WTC11 (cell line): ENCODE results near the gene SIRT3. TPM values are rescaled to one million over a fixed set of nuclear protein-coding genes. Genes with fewer than 3 reads are reported as not detected.
"Not testable (repeated sequence)": the region's sequence is repeated elsewhere in the genome, so short reads cannot be mapped to it uniquely, and the experiment has no call there.

ENCODE experiments used
- ATAC-seq: fragments of 200-7000 bp; cut with Tn5 transposase; 2 replicates; pipeline ENCODE4 v1.10.0; 2021; ENCODE audit warnings: mild to moderate bottlenecking, moderate library complexity
- CTCF ChIA-PET: fragments of 300-600 bp; sonication (Branson Sonifier 250); formaldehyde crosslinking; loops from one replicate; lab custom pipeline; 2021; ENCODE audit warnings: antibody characterized with exemption; lab: Charles Lee
- POLR2A ChIA-PET: fragments of 350-600 bp; sonication (Branson Sonifier 250); formaldehyde crosslinking; loops from one replicate; lab custom pipeline; 2021; ENCODE audit warnings: antibody characterized with exemption; lab: Charles Lee
- DNase-seq: peaks from one replicate; pipeline ENCODE4 v3.0.0; 2021; ENCODE audit warnings: low spot score
- H3K27ac Mint-ChIP-seq: 2 replicates; pipeline ENCODE4 v1.8.0; 2021; ENCODE audit warnings: mixed read lengths
- H3K27me3 Mint-ChIP-seq: 2 replicates; pipeline ENCODE4 v1.8.0; 2021; ENCODE audit warnings: low read depth, mild to moderate bottlenecking, moderate library complexity, mixed read lengths
- H3K36me3 Mint-ChIP-seq: 2 replicates; pipeline ENCODE4 v1.8.0; 2021; ENCODE audit warnings: mixed read lengths
- H3K4me1 Mint-ChIP-seq: 2 replicates; pipeline ENCODE4 v1.8.0; 2022; ENCODE audit warnings: mixed read lengths
- H3K4me3 Mint-ChIP-seq: 2 replicates; pipeline ENCODE4 v1.8.0; 2021; ENCODE audit warnings: mild to moderate bottlenecking, moderate library complexity, mixed read lengths
- H3K9me3 Mint-ChIP-seq: 2 replicates; pipeline ENCODE4 v1.8.0; 2021; ENCODE audit warnings: mixed read lengths
- ATF1 ChIP-seq: sonication (generic); formaldehyde crosslinking; IDR thresholded peaks from 2 replicates; pipeline ENCODE4 v1.8.1; 2023; ENCODE audit warnings: mild to moderate bottlenecking, moderate library complexity, missing genetic modification reagents
- CDX4 ChIP-seq: fragments of 250-450 bp; sonication (Bioruptor Pico); IDR thresholded peaks from 2 replicates; pipeline ENCODE4 v1.9.0; 2021; ENCODE audit warnings: moderate library complexity, mild to moderate bottlenecking, inconsistent platforms, borderline replicate concordance
- E2F1 ChIP-seq: sonication (generic); formaldehyde crosslinking; IDR thresholded peaks from 2 replicates; pipeline ENCODE4 v1.8.0; 2022; ENCODE audit warnings: mild to moderate bottlenecking, missing genetic modification reagents
- ETV6 ChIP-seq: sonication (generic); formaldehyde crosslinking; IDR thresholded peaks from 2 replicates; pipeline ENCODE4 v1.8.1; 2022; ENCODE audit warnings: mild to moderate bottlenecking, missing genetic modification reagents
- GABPB1 ChIP-seq: sonication (generic); formaldehyde crosslinking; IDR thresholded peaks from 2 replicates; pipeline ENCODE4 v1.8.1; 2023; ENCODE audit warnings: mild to moderate bottlenecking, missing genetic modification reagents
- HMGA2 ChIP-seq: fragments of 250-450 bp; sonication (Bioruptor Pico); IDR thresholded peaks from 2 replicates; pipeline ENCODE4 v1.4.0; 2021; ENCODE audit warnings: mild to moderate bottlenecking, moderate library complexity
- KAT7 ChIP-seq: sonication (generic); formaldehyde crosslinking; IDR thresholded peaks from 2 replicates; pipeline ENCODE4 v1.8.1; 2023; ENCODE audit warnings: missing genetic modification reagents, mild to moderate bottlenecking, borderline replicate concordance
- NR3C1 ChIP-seq: sonication (generic); formaldehyde crosslinking; conservative IDR thresholded peaks from 2 replicates; pipeline ENCODE4 v1.8.1; 2023; ENCODE audit warnings: low read depth, mild to moderate bottlenecking, missing genetic modification reagents
- PRDM15 ChIP-seq: sonication (generic); formaldehyde crosslinking; IDR thresholded peaks from 2 replicates; pipeline ENCODE4 v1.8.0; 2022; ENCODE audit warnings: missing genetic modification reagents
- PREB ChIP-seq: sonication (generic); formaldehyde crosslinking; IDR thresholded peaks from 2 replicates; pipeline ENCODE4 v1.8.1; 2022; ENCODE audit warnings: mild to moderate bottlenecking, missing genetic modification reagents, moderate library complexity, borderline replicate concordance
- PRRX2 ChIP-seq: fragments of 250-450 bp; sonication (Bioruptor Pico); IDR thresholded peaks from 2 replicates; pipeline ENCODE4 v1.8.0; 2021; ENCODE audit warnings: mild to moderate bottlenecking
- TCF7 ChIP-seq: sonication (generic); formaldehyde crosslinking; IDR thresholded peaks from 2 replicates; pipeline ENCODE4 v1.8.0; 2022; ENCODE audit warnings: mild to moderate bottlenecking, low read depth, missing genetic modification reagents, moderate library complexity
- ZBTB21 ChIP-seq: sonication (generic); formaldehyde crosslinking; IDR thresholded peaks from 2 replicates; pipeline ENCODE4 v1.8.1; 2023; ENCODE audit warnings: mild to moderate bottlenecking, missing genetic modification reagents, borderline replicate concordance
- ZNF121 ChIP-seq: sonication (generic); formaldehyde crosslinking; IDR thresholded peaks from 2 replicates; pipeline ENCODE4 v1.8.0; 2023; ENCODE audit warnings: missing genetic modification reagents
- ZNF219 ChIP-seq: sonication (generic); formaldehyde crosslinking; IDR thresholded peaks from 2 replicates; pipeline ENCODE4 v1.8.0; 2023; ENCODE audit warnings: missing genetic modification reagents, mild to moderate bottlenecking, borderline replicate concordance
- ZNF317 ChIP-seq: sonication (generic); formaldehyde crosslinking; IDR thresholded peaks from 2 replicates; pipeline ENCODE4 v1.8.1; 2023; ENCODE audit warnings: low read depth, mild to moderate bottlenecking, moderate library complexity, missing genetic modification reagents, borderline replicate concordance
- ZNF416 ChIP-seq: fragments of 250-450 bp; sonication (Bioruptor Pico); IDR thresholded peaks from 2 replicates; pipeline ENCODE4 v1.9.0; 2021; ENCODE audit warnings: mild to moderate bottlenecking, inconsistent platforms
- total RNA-seq: library from RNA; stranded (reverse); gene quantifications from 3 replicates; pipeline ENCODE4 v1.2.3, GENCODE V29; 2021

Gene SIRT3
- total RNA-seq, 1 experiment from 2014 or later = 21.0 TPM

GRCh38 chr11:240315-240714, 4.2 kb upstream of the SIRT3 start:
- no peaks in the 10 kb centered on the region for H3K9me3 Mint-ChIP-seq
- H3K36me3 Mint-ChIP-seq = peaks cover 44% of the 10 kb centered on the region
- POLR2A ChIA-PET = no interaction called here
- H3K4me3 Mint-ChIP-seq = no peak overlapping the region
- no peak for TF ChIP-seq PRRX2 (CRISPR knock-in tag)
- TF ChIP-seq KAT7 (CRISPR knock-in tag) = no peak
- TF ChIP-seq PRDM15 (CRISPR knock-in tag) = no peak
- no peak for TF ChIP-seq TCF7
- no peak for TF ChIP-seq NR3C1 (CRISPR knock-in tag)
- no peak for TF ChIP-seq E2F1 (CRISPR knock-in tag)
- no peak for TF ChIP-seq ATF1
- TF ChIP-seq GABPB1 (CRISPR knock-in tag) = no peak
- TF ChIP-seq PREB (CRISPR knock-in tag) = no peak
- no peak for TF ChIP-seq CDX4 (CRISPR knock-in tag)
- TF ChIP-seq ZNF416 = no peak
- TF ChIP-seq HMGA2 = no peak
- TF ChIP-seq ZNF121 (CRISPR knock-in tag) = no peak
- TF ChIP-seq ZBTB21 (CRISPR knock-in tag) = no peak
- TF ChIP-seq ZNF317 (CRISPR knock-in tag) = no peak
- TF ChIP-seq ETV6 (CRISPR knock-in tag) = no peak
- TF ChIP-seq ZNF219 (CRISPR knock-in tag) = no peak
- TF ChIP-seq, all 79 proteins: peak for 0
- DNase-seq (no peak), ATAC-seq (no peak)
- no peaks in the 10 kb centered on the region for H3K27me3 Mint-ChIP-seq
- H3K27ac Mint-ChIP-seq = no peak overlapping the region
- CTCF ChIA-PET = interaction anchor here (1.2 to 2.3 kb wide), 3 partner anchors 10 to 124 kb away, joined by 3 to 18 read pairs (median 3); no protein-coding TSS in a partner anchor
- H3K4me1 Mint-ChIP-seq = peaks cover 12% of the 10 kb centered on the region

- H3K27ac Mint-ChIP-seq, H3K9me3 Mint-ChIP-seq, DNase-seq, ATAC-seq, POLR2A ChIA-PET, H3K27me3 Mint-ChIP-seq: not testable (repeated sequence)
- Mint-ChIP-seq H3K36me3 (peaks cover 31% of the 10 kb centered on the region), H3K4me1 (peaks cover 15% of the 10 kb centered on the region), H3K4me3 (peak overlapping the region; percentile 96)
- CTCF ChIA-PET = interaction anchor here (1.8 kb wide), 1 partner anchor 13 kb away, joined by 13 read pairs; no protein-coding TSS in a partner anchor
Observed at GRCh38 chr11:238346-238745, 2.2 kb upstream of the SIRT3 start.
